ENCODE data around the gene CA5B.

DNA sequence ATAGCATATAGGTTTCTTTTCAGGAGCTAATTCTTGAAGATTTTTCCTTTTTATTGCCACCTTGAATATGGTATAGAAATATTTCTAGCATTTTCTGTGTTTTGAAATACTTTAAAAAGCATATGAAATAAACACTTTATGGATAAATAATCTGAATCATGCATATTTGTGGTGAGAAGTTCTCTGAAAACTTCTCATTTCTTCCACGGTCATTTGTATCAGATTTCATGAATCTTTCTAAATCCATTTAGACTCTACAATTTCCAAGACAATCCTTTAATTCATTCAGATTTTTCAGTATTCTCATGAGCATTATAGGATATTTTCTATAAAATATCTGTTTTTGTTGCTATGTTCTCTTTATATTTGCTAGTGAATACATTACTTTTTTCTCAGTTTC lies 16.2 kb upstream of the CA5B start:
- TF ChIP-seq, protein P1, sequence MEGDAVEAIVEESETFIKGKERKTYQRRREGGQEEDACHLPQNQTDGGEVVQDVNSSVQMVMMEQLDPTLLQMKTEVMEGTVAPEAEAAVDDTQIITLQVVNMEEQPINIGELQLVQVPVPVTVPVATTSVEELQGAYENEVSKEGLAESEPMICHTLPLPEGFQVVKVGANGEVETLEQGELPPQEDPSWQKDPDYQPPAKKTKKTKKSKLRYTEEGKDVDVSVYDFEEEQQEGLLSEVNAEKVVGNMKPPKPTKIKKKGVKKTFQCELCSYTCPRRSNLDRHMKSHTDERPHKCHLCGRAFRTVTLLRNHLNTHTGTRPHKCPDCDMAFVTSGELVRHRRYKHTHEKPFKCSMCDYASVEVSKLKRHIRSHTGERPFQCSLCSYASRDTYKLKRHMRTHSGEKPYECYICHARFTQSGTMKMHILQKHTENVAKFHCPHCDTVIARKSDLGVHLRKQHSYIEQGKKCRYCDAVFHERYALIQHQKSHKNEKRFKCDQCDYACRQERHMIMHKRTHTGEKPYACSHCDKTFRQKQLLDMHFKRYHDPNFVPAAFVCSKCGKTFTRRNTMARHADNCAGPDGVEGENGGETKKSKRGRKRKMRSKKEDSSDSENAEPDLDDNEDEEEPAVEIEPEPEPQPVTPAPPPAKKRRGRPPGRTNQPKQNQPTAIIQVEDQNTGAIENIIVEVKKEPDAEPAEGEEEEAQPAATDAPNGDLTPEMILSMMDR (IDR thresholded peaks at IDR 0.05), result no peak
- no peak for TF ChIP-seq POLR2AphosphoS5 (IDR thresholded peaks at IDR 0.05)

All from upper lobe of left lung (tissue), 4 donors.